Transverse colon (tissue), 4 donors: ENCODE data around the gene NOL9. TPM values are rescaled to one million over a fixed set of nuclear protein-coding genes. Genes with fewer than 3 reads are reported as not detected.
"Not testable (repeated sequence)": the region's sequence is repeated elsewhere in the genome, so short reads cannot be mapped to it uniquely, and the experiment has no call there.

Experiments used
- DNase-seq: peaks from one replicate; pipeline ENCODE4 v3.0.0-alpha.2; 2019
- H3K27ac ChIP-seq, 4 donors: fragments of 200-600 bp; sonication (generic); 2 replicates each; pipeline ENCODE4 v1.5.1; 2016 to 2018; ENCODE audit warnings: inconsistent platforms in 4 of 4
- H3K27me3 ChIP-seq: fragments of 200-600 bp; sonication (generic); 2 replicates; pipeline ENCODE4 v1.5.1; 2017; ENCODE audit warnings: inconsistent platforms
- H3K36me3 ChIP-seq, 4 donors: fragments of 200-600 bp; sonication (generic); 2 replicates each; pipeline ENCODE4 v1.5.1; 2017 to 2019; ENCODE audit warnings: inconsistent platforms in 4 of 4
- H3K4me1 ChIP-seq, 4 donors: fragments of 200-600 bp; sonication (generic); 2 replicates each; pipeline ENCODE4 v1.5.1; 2017 to 2020; ENCODE audit warnings: inconsistent platforms in 4 of 4
- H3K4me3 ChIP-seq, 4 donors: fragments of 200-600 bp; sonication (generic); 1 replicate in 1 of 4; 2 replicates in 3 of 4; pipeline versions ENCODE4 v1.5.1 to v1.6.1; 2017 to 2019; ENCODE audit warnings: inconsistent platforms in 4 of 4
- H3K9me3 ChIP-seq, 2 donors: fragments of 200-600 bp; sonication (generic); 2 replicates each; pipeline ENCODE4 v1.5.1; 2017 to 2019; ENCODE audit warnings: inconsistent platforms in 2 of 2
- CTCF ChIP-seq, 5 experiments: fragments of 200-600 bp in 3 of 5; fragments of 450-650 bp in 2 of 5; sonication (generic) in 3 of 5; IDR thresholded peaks; 1 replicate in 2 of 5; 2 replicates in 3 of 5; pipeline ENCODE4 v1.5.1; 2016 to 2017; ENCODE audit warnings: antibody characterized with exemption in 5 of 5, inconsistent platforms in 3 of 5, mild to moderate bottlenecking in 2 of 5, moderate library complexity in 1 of 5
- EP300 ChIP-seq: sonication (generic); formaldehyde crosslinking; IDR thresholded peaks from one replicate; pipeline ENCODE4 v1.6.1; 2017; ENCODE audit warnings: antibody characterized with exemption, low read depth
- POLR2A ChIP-seq: fragments of 450-650 bp; IDR thresholded peaks from one replicate; pipeline ENCODE4 v1.6.1; 2016; ENCODE audit warnings: antibody characterized with exemption, mild to moderate bottlenecking, moderate library complexity
- POLR2AphosphoS5 ChIP-seq, 3 donors: sonication (generic); formaldehyde crosslinking; IDR thresholded peaks; one replicate each; pipeline ENCODE4 v1.6.1; 2016; ENCODE audit warnings: antibody characterized with exemption in 3 of 3
- WGBS, 2 donors: methylation state at CpG; one replicate each; pipeline ENCODE4 v1.1.5; 2018; ENCODE audit warnings: low coverage in 1 of 2; 5-methylcytosine and 5-hydroxymethylcytosine counted together
- in situ Hi-C, 4 donors: fragments of 200-750 bp; cut with MboI; loops; one replicate each; pipeline versions ENCODE4 v1.15.0 to v1.15.1; 2017; ENCODE audit warnings: low sequenced_read_pairs in 3 of 4, low pct_ligation_motif_present in 1 of 4, low pct_unique_long_range_greater_than_20kb in 1 of 4
- intact Hi-C: fragments of 100-400 bp; cut with DNase I; formaldehyde crosslinking; loops from one replicate; pipeline ENCODE4 v1.15.1; 2023; ENCODE audit warnings: low total_unique reads
- total RNA-seq, 4 donors: library from RNA; depleted of rRNA; stranded (reverse); fragments of >200 nt; gene quantifications; one replicate each; pipeline ENCODE4 v1.1.0, GENCODE V29; 2016

Gene NOL9
- total RNA-seq, 4 donors from 2014 or later: 8.0 to 30.0 (median 13.8) TPM

GRCh38 chr1:6560267-6560666, 6.0 kb upstream of the NOL9 start:
- H3K27ac ChIP-seq: no peak overlapping the region
- no peaks in the 10 kb centered on the region for H3K9me3 ChIP-seq
- in situ Hi-C loops (no loop called here), intact Hi-C loops (no loop called here)
- TF ChIP-seq CTCF (IDR thresholded peaks at IDR 0.05) (no peak), EP300 (no peak), POLR2AphosphoS5 (IDR thresholded peaks at IDR 0.05) (no peak), POLR2A (no peak)
- H3K27me3 ChIP-seq: no peaks in the 10 kb centered on the region
- no peak overlapping the region for H3K4me3 ChIP-seq
- no peaks in the 10 kb centered on the region for H3K36me3 ChIP-seq
- H3K4me1 ChIP-seq: peaks cover 0 to 3% (median under 1%) of the 10 kb centered on the region in 4 donors
- no peak for DNase-seq
- 61 to 73% methylated on average over 3 to 9 of the region's 9 CpGs for WGBS, 2 donors

GRCh38 chr1:6559161-6559560, 4.8 kb upstream of the NOL9 start:
- in situ Hi-C loops, H3K4me3 ChIP-seq, H3K27ac ChIP-seq, H3K36me3 ChIP-seq, H3K27me3 ChIP-seq, H3K9me3 ChIP-seq, DNase-seq: not testable (repeated sequence)
- H3K4me1 ChIP-seq: peaks cover 0 to 11% (median 8%) of the 10 kb centered on the region in 4 donors
- WGBS, 2 donors: 39 to 85% methylated on average over 2 to 11 of the region's 11 CpGs
- intact Hi-C loops: loop anchor here (10.0 kb wide), 1 partner anchor 86 kb away; no protein-coding TSS in a partner anchor

DNA sequence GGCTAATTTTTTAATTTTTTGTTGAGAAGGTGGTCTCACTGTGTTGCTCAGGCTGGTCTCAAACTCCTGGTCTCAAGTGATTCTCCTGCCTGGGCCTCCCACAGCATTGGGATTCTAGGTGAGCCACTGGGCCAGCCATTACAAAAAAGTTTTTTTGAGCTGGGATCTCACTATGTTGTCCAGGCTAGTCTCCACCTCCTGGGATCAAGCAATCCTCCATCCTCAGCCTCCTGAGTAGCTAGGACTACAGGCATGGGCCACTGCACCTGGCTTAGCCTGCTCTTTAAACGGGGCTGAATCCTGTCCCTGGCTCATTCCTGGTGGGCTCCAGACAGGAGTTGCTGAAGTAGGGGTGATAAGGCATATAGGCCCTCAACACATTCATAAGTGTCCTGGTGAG, 3.3 kb upstream of the NOL9 start:
- in situ Hi-C loops (no loop called here), intact Hi-C loops (loop anchor here (10.0 kb wide), 1 partner anchor 87 kb away; no protein-coding TSS in a partner anchor)
- TF ChIP-seq POLR2AphosphoS5 (IDR thresholded peaks at IDR 0.05): no peak
- TF ChIP-seq EP300: no peak
- no peak for TF ChIP-seq POLR2A
- no peak for TF ChIP-seq CTCF (IDR thresholded peaks at IDR 0.05)
- no peaks in the 10 kb centered on the region for H3K36me3 ChIP-seq
- H3K27ac ChIP-seq: no peak overlapping the region
- DNase-seq: no peak
- peaks cover 6 to 21% (median 20%) of the 10 kb centered on the region in 4 donors for H3K4me1 ChIP-seq
- WGBS, 2 donors: 94% methylated on average over 1 of the region's 1 CpG; no CpG with 5 or more reads in 1 of the 2 donors
- H3K27me3 ChIP-seq: no peaks in the 10 kb centered on the region
- no peak overlapping the region for H3K4me3 ChIP-seq
- H3K9me3 ChIP-seq: no peaks in the 10 kb centered on the region

GRCh38 chr1:6554907-6555778, 830 bp upstream of the NOL9 start, which contains the start of gene TAS1R1:
Gene TAS1R1, plus strand, starts transcription at chr1:6555307. Its CDS starts 67 bp downstream, at chr1:6555374.
- Histone ChIP-seq H3K4me1 (peaks cover 6 to 27% (median 24%) of the 10 kb centered on the region in 4 donors), H3K4me3 (peak within 1 kb of the TSS; percentile 86 to 99 (median 94)), H3K36me3 (peaks cover 0 to 3% (median 0%) of the 10 kb centered on the region in 4 donors), H3K27me3 (no peaks in the 10 kb centered on the region), H3K27ac (peak within 1 kb of the TSS; percentile 84 to 87 (median 86)), H3K9me3 (no peaks in the 10 kb centered on the region)
- peak; percentile 20 for DNase-seq
- in situ Hi-C loops: no loop called here
- 74 to 76% methylated on average over 5 to 19 of the region's 19 CpGs for WGBS, 2 donors
- TF ChIP-seq CTCF (IDR thresholded peaks at IDR 0.05) (no peak), POLR2A (no peak), EP300 (no peak)
- intact Hi-C loops: loop anchor here (10.0 kb wide), 1 partner anchor 90 kb away; no protein-coding TSS in a partner anchor
